ENCODE results near the gene OPRM1. TPM values are rescaled to one million over a fixed set of nuclear protein-coding genes. Genes with fewer than 3 reads are reported as not detected.

Gene OPRM1
- total and polyA plus RNA-seq, 8 donors = 0.45 to 1.5 TPM; not detected in 6

DNA sequence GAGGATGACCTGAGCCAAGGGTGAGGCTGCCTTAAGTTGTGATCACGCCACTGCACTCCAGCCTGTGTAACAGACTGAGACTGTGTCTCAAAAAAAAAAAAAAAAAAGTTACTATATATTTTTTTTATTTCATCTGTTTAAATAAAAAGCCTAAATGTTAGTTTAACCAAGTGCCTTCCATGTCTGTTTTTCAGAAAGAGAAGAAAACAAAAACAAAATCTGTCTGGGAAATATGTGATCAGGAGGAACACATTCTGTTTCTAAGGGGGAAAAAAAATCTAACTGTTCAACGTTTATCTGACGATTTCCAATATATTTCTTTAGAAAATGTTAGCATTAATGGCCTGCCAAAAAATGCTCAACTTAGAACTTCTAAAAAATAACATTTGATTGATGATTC lies 170.5 kb downstream of the OPRM1 start:
- DNase-seq = no peak
- TF ChIP-seq CTCF (IDR thresholded peaks at IDR 0.05) = no peak
- TF ChIP-seq POLR2A (IDR thresholded peaks at IDR 0.05) = no peak
- TF ChIP-seq POLR2AphosphoS5 (IDR thresholded peaks at IDR 0.05) = no peak
- TF ChIP-seq EP300 (IDR thresholded peaks at IDR 0.05) = no peak
- intact Hi-C loops (cut with DNase I; ENCODE audit: low total_unique reads) = no loop called here
- H3K4me3 ChIP-seq = no peak overlapping the region
- H3K36me3 ChIP-seq = no peaks in the 10 kb centered on the region
- WGBS, 5 donors = 60 to 79% (median 64%) methylated on average over 3 of the region's 3 CpGs
- no peak overlapping the region for H3K27ac ChIP-seq
- no peaks in the 10 kb centered on the region for H3K9me3 ChIP-seq
- no peaks in the 10 kb centered on the region for H3K27me3 ChIP-seq
- H3K4me1 ChIP-seq = no peaks in the 10 kb centered on the region

DNA sequence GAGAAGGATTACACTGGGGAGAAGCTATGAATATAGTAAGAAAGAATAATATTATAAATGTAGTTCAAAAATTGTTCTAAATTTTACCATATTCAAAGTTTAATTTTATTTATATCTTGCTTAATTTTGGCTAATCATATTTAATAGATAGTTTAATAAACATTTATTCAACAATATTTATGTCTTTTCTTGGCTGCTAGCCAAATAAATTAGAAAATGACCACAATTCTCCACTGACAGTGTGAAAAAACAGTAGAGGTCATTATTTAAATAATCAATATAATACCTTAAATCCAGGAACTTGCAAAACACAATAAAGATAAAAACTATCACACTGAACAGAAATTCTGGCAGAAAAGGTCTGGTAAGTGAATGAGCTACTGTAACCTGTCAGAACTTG lies 171.6 kb downstream of the OPRM1 start:
- H3K36me3 ChIP-seq = no peaks in the 10 kb centered on the region
- intact Hi-C loops (cut with DNase I; ENCODE audit: low total_unique reads) = no loop called here
- H3K4me3 ChIP-seq = no peak overlapping the region
- no peak for TF ChIP-seq EP300 (IDR thresholded peaks at IDR 0.05)
- TF ChIP-seq POLR2AphosphoS5 (IDR thresholded peaks at IDR 0.05) = no peak
- no peak for TF ChIP-seq POLR2A (IDR thresholded peaks at IDR 0.05)
- TF ChIP-seq CTCF (IDR thresholded peaks at IDR 0.05) = no peak
- no peaks in the 10 kb centered on the region for H3K9me3 ChIP-seq
- H3K27me3 ChIP-seq = no peaks in the 10 kb centered on the region
- no peaks in the 10 kb centered on the region for H3K4me1 ChIP-seq
- no peak overlapping the region for H3K27ac ChIP-seq
- no peak for DNase-seq

GRCh38 chr6:154213782-154214181 lies 174.7 kb downstream of the OPRM1 start:
- DNase-seq = no peak
- Histone ChIP-seq H3K36me3 (no peaks in the 10 kb centered on the region), H3K4me1 (no peaks in the 10 kb centered on the region), H3K27me3 (no peaks in the 10 kb centered on the region), H3K27ac (no peak overlapping the region), H3K9me3 (no peaks in the 10 kb centered on the region), H3K4me3 (no peak overlapping the region)
- intact Hi-C loops (cut with DNase I; ENCODE audit: low total_unique reads) = no loop called here
- TF ChIP-seq POLR2AphosphoS5 (IDR thresholded peaks at IDR 0.05) = no peak
- no peak for TF ChIP-seq POLR2A (IDR thresholded peaks at IDR 0.05)
- TF ChIP-seq EP300 (IDR thresholded peaks at IDR 0.05) = no peak
- TF ChIP-seq CTCF (IDR thresholded peaks at IDR 0.05) = no peak
- 82 to 90% (median 87%) methylated on average over 3 of the region's 3 CpGs for WGBS, 5 donors

- peaks cover 0 to 6% (median 0%) of the 10 kb centered on the region in 4 donors for H3K36me3 ChIP-seq
- TF ChIP-seq POLR2AphosphoS5 (IDR thresholded peaks at IDR 0.05) (no peak), EP300 (IDR thresholded peaks at IDR 0.05) (no peak), POLR2A (IDR thresholded peaks at IDR 0.05) (no peak), CTCF (IDR thresholded peaks at IDR 0.05) (no peak)
- H3K4me3 ChIP-seq = no peak overlapping the region
- H3K27ac ChIP-seq = no peak overlapping the region
- no peaks in the 10 kb centered on the region for H3K9me3 ChIP-seq
- no peak for DNase-seq
- 56 to 73% (median 72%) methylated on average over 6 of the region's 6 CpGs for WGBS, 5 donors
- no peaks in the 10 kb centered on the region for H3K4me1 ChIP-seq
- intact Hi-C loops (cut with DNase I; ENCODE audit: low total_unique reads) = no loop called here
- H3K27me3 ChIP-seq = no peaks in the 10 kb centered on the region
Observed at GRCh38 chr6:154218301-154218700, 179.3 kb downstream of the OPRM1 start.
